ENCODE results near the gene E2F8.

Gene E2F8, protein sequence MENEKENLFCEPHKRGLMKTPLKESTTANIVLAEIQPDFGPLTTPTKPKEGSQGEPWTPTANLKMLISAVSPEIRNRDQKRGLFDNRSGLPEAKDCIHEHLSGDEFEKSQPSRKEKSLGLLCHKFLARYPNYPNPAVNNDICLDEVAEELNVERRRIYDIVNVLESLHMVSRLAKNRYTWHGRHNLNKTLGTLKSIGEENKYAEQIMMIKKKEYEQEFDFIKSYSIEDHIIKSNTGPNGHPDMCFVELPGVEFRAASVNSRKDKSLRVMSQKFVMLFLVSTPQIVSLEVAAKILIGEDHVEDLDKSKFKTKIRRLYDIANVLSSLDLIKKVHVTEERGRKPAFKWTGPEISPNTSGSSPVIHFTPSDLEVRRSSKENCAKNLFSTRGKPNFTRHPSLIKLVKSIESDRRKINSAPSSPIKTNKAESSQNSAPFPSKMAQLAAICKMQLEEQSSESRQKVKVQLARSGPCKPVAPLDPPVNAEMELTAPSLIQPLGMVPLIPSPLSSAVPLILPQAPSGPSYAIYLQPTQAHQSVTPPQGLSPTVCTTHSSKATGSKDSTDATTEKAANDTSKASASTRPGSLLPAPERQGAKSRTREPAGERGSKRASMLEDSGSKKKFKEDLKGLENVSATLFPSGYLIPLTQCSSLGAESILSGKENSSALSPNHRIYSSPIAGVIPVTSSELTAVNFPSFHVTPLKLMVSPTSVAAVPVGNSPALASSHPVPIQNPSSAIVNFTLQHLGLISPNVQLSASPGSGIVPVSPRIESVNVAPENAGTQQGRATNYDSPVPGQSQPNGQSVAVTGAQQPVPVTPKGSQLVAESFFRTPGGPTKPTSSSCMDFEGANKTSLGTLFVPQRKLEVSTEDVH

DNA sequence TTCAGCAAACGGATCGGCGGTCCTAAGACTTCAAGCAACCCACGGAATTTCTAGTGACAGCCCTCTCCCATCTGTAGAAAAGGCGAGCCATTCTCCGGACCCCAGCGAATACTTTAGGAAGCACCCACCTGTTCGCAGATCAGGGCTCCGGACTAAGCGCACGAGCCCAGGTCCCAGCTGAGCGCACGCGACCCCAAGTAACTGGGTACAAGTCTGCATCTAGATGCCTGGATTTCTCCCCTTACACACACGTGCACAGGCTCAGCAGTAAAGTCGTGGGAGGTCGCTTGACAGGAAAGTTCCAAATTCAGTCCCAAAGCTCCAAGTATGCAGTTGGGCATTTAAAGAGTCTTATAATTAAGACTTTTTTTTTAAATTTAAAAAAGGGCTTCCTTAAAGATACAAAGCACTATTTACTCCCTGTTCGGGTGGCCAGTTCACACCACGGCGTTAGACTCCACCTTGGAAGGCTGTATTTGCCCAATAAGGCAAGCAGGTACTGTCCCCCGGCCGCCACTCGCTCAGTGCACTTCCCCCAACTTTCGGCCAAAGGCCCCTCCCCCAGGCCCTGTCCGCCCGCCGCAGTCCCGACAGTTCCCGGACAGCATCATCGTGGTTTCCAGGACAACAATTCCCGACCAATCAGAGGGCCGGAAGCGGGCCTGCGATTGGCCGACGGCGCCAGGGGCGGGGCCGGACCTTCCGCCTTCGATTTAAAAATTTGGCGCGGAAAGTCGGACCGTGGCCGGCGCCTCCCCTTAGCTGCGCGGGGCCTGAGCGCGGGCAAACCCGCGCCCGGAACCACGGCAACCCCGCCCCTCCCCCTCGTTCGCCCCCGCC, at the start of gene E2F8:
Gene E2F8 (minus strand): TSS at position 526 of the 840 bp plus-strand sequence. CDS start 824 bp downstream, outside the sequence.
- H3K9me3 ChIP-seq (ENCODE audit: control insufficient read depth, insufficient read depth, low read depth, low read length) = no peaks in the 10 kb centered on the region
- H3K4me1 ChIP-seq (ENCODE audit: control insufficient read depth, insufficient read depth, low read length) = no peaks in the 10 kb centered on the region; the same call in 1 of the 2 replicates
- ChIA-PET CTCF (interaction anchor here (0.6 kb wide), 1 partner anchor 169 kb away, joined by 3 read pairs; no protein-coding TSS in a partner anchor), POLR2A (interaction anchor here (0.7 to 1.4 kb wide), 4 partner anchors 11 to 312 kb away, joined by 3 to 4 read pairs (median 4); no protein-coding TSS in a partner anchor)
- peak within 1 kb of the TSS; percentile 83 for H3K27ac ChIP-seq (ENCODE audit: extremely low read depth, low read depth, low read length)
- peaks cover 0 to 23% of the 10 kb centered on the region in 2 experiments; a peak in 1 of 3 replicates for H3K36me3 ChIP-seq (ENCODE audit: control insufficient read depth in 2 of 2, insufficient read depth in 1 of 2, low read length in 2 of 2)
- peak within 1 kb of the TSS; percentile 97 for H3K4me3 ChIP-seq (ENCODE audit: low read depth, low read length)
- TF ChIP-seq, protein P1, sequence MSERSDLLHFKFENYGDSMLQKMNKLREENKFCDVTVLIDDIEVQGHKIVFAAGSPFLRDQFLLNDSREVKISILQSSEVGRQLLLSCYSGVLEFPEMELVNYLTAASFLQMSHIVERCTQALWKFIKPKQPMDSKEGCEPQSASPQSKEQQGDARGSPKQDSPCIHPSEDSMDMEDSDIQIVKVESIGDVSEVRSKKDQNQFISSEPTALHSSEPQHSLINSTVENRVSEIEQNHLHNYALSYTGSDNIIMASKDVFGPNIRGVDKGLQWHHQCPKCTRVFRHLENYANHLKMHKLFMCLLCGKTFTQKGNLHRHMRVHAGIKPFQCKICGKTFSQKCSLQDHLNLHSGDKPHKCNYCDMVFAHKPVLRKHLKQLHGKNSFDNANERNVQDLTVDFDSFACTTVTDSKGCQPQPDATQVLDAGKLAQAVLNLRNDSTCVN (tag by site-specific recombination; optimal IDR thresholded peaks at IDR 0.05) = peak; percentile 82
- TF ChIP-seq, protein P2, sequence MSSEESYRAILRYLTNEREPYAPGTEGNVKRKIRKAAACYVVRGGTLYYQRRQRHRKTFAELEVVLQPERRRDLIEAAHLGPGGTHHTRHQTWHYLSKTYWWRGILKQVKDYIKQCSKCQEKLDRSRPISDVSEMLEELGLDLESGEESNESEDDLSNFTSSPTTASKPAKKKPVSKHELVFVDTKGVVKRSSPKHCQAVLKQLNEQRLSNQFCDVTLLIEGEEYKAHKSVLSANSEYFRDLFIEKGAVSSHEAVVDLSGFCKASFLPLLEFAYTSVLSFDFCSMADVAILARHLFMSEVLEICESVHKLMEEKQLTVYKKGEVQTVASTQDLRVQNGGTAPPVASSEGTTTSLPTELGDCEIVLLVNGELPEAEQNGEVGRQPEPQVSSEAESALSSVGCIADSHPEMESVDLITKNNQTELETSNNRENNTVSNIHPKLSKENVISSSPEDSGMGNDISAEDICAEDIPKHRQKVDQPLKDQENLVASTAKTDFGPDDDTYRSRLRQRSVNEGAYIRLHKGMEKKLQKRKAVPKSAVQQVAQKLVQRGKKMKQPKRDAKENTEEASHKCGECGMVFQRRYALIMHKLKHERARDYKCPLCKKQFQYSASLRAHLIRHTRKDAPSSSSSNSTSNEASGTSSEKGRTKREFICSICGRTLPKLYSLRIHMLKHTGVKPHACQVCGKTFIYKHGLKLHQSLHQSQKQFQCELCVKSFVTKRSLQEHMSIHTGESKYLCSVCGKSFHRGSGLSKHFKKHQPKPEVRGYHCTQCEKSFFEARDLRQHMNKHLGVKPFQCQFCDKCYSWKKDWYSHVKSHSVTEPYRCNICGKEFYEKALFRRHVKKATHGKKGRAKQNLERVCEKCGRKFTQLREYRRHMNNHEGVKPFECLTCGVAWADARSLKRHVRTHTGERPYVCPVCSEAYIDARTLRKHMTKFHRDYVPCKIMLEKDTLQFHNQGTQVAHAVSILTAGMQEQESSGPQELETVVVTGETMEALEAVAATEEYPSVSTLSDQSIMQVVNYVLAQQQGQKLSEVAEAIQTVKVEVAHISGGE (tag by site-specific recombination; conservative IDR thresholded peaks at IDR 0.05; ENCODE audit: low read depth) = 0 out of 2 replicates have a peak, but pooled peaks have one; percentile 17
- TF ChIP-seq ZBTB17 (tag by site-specific recombination; IDR thresholded peaks at IDR 0.05) (peak; percentile 75), SP2 (tag by site-specific recombination; IDR thresholded peaks at IDR 0.05) (peak; percentile 90), KLF9 (tag by site-specific recombination; IDR thresholded peaks at IDR 0.05; ENCODE audit: low read depth) (peak; percentile 48), WT1 (tag by site-specific recombination; IDR thresholded peaks at IDR 0.05) (peak; percentile 61), ZNF776 (tag by site-specific recombination; IDR thresholded peaks at IDR 0.05; ENCODE audit: borderline replicate concordance) (no peak), KLF7 (tag by site-specific recombination; IDR thresholded peaks at IDR 0.05; ENCODE audit: borderline replicate concordance) (no peak), ZFP37 (tag by site-specific recombination; IDR thresholded peaks at IDR 0.05) (0 out of 2 replicates have a peak, but pooled peaks have one; percentile 37), SP7 (tag by site-specific recombination; IDR thresholded peaks at IDR 0.05) (0 out of 2 replicates have a peak, but pooled peaks have one; percentile 36), ZNF354C (tag by site-specific recombination; IDR thresholded peaks at IDR 0.05; ENCODE audit: borderline replicate concordance, low read depth) (no peak), MZF1 (tag by site-specific recombination; IDR thresholded peaks at IDR 0.05; ENCODE audit: borderline replicate concordance) (no peak), ZNF335 (tag by site-specific recombination; conservative IDR thresholded peaks at IDR 0.05) (peak; percentile 67), ZNF211 (tag by site-specific recombination; IDR thresholded peaks at IDR 0.05; ENCODE audit: low read depth) (no peak), BCL11A (tag by site-specific recombination; IDR thresholded peaks at IDR 0.05; ENCODE audit: low read depth) (peak; percentile 70), GLIS1 (tag by site-specific recombination; IDR thresholded peaks at IDR 0.05) (peak; percentile 51), ZXDB (tag by site-specific recombination; IDR thresholded peaks at IDR 0.05) (peak; percentile 55; the same call in 1 of the 2 replicates), SETDB1 (IDR thresholded peaks at IDR 0.05; ENCODE audit: insufficient read length, low read length) (no peak), ZNF501 (tag by site-specific recombination; IDR thresholded peaks at IDR 0.05) (0 out of 2 replicates have a peak, but pooled peaks have one; percentile 40), ZNF623 (tag by site-specific recombination; IDR thresholded peaks at IDR 0.05) (no peak), ZNF138 (tag by site-specific recombination; IDR thresholded peaks at IDR 0.05; ENCODE audit: borderline replicate concordance) (no peak), KLF8 (tag by site-specific recombination; IDR thresholded peaks at IDR 0.05) (peak; percentile 71), ZNF341 (tag by site-specific recombination; IDR thresholded peaks at IDR 0.05; ENCODE audit: low read depth) (peak; percentile 69), OSR2 (tag by site-specific recombination; IDR thresholded peaks at IDR 0.05) (no peak), SALL2 (tag by site-specific recombination; IDR thresholded peaks at IDR 0.05; ENCODE audit: borderline replicate concordance) (no peak), GLIS2 (tag by site-specific recombination; IDR thresholded peaks at IDR 0.05) (0 out of 2 replicates have a peak, but pooled peaks have one; percentile 13), SCRT1 (tag by site-specific recombination; IDR thresholded peaks at IDR 0.05; ENCODE audit: borderline replicate concordance) (peak; percentile 71; the same call in 1 of the 2 replicates)
- TF ChIP-seq, protein P3, sequence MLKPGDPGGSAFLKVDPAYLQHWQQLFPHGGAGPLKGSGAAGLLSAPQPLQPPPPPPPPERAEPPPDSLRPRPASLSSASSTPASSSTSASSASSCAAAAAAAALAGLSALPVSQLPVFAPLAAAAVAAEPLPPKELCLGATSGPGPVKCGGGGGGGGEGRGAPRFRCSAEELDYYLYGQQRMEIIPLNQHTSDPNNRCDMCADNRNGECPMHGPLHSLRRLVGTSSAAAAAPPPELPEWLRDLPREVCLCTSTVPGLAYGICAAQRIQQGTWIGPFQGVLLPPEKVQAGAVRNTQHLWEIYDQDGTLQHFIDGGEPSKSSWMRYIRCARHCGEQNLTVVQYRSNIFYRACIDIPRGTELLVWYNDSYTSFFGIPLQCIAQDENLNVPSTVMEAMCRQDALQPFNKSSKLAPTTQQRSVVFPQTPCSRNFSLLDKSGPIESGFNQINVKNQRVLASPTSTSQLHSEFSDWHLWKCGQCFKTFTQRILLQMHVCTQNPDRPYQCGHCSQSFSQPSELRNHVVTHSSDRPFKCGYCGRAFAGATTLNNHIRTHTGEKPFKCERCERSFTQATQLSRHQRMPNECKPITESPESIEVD (tag by site-specific recombination; IDR thresholded peaks at IDR 0.05) = no peak
